Smooth muscle cell (in vitro differentiated cells): ENCODE data around the gene GRXCR2. TPM values are rescaled to one million over a fixed set of nuclear protein-coding genes. Genes with fewer than 3 reads are reported as not detected.
A peak's percentile ranks its signal among the peaks of the same experiment; 100 is the strongest.

Source experiments
- DNase-seq: peaks from one replicate; lab custom pipeline; 2025; ENCODE audit not compliant: unreplicated experiment; lab: John Stamatoyannopoulos, UW
- H2AFZ ChIP-seq: fragments of 200-600 bp; sonication (generic); 2 replicates; pipeline ENCODE4 v1.6.0; 2016; ENCODE audit warnings: antibody characterized with exemption, low read depth, mild to moderate bottlenecking
- H3F3A ChIP-seq: fragments of 200-600 bp; sonication (generic); 2 replicates; pipeline ENCODE4 v1.6.0; 2017; ENCODE audit warnings: antibody characterized with exemption, low read depth
- H3K27ac ChIP-seq: fragments of 200-600 bp; sonication (generic); 2 replicates; pipeline ENCODE4 v1.5.1; 2016; ENCODE audit warnings: low read depth, mild to moderate bottlenecking
- H3K27me3 ChIP-seq: fragments of 200-600 bp; sonication (generic); 2 replicates; pipeline ENCODE4 v1.6.1; 2016; ENCODE audit warnings: low read depth, mild to moderate bottlenecking
- H3K36me3 ChIP-seq: fragments of 200-600 bp; sonication (generic); 2 replicates; pipeline ENCODE4 v1.5.1; 2016; ENCODE audit warnings: low read depth
- H3K4me1 ChIP-seq: fragments of 200-600 bp; sonication (generic); 2 replicates; pipeline ENCODE4 v1.5.1; 2016; ENCODE audit warnings: low read depth
- H3K4me2 ChIP-seq: fragments of 200-600 bp; sonication (generic); 2 replicates; pipeline ENCODE4 v1.6.0; 2016; ENCODE audit warnings: mild to moderate bottlenecking
- H3K4me3 ChIP-seq: fragments of 200-600 bp; sonication (generic); 2 replicates; pipeline ENCODE4 v1.5.1; 2016; ENCODE audit warnings: mild to moderate bottlenecking
- H3K79me2 ChIP-seq: fragments of 200-600 bp; sonication (generic); 2 replicates; pipeline ENCODE4 v1.6.0; 2016; ENCODE audit warnings: low read depth, mild to moderate bottlenecking
- H3K9ac ChIP-seq: fragments of 200-600 bp; sonication (generic); 2 replicates; pipeline ENCODE4 v1.6.0; 2016; ENCODE audit warnings: low read depth
- H3K9me3 ChIP-seq: fragments of 200-600 bp; sonication (generic); replicated peaks from 2 replicates; pipeline ENCODE4 v1.5.1; 2016; ENCODE audit warnings: low read depth
- H4K20me1 ChIP-seq: fragments of 200-600 bp; sonication (generic); 2 replicates; pipeline ENCODE4 v1.6.0; 2016; ENCODE audit warnings: low read depth
- CTCF ChIP-seq: fragments of 200-600 bp; sonication (generic); IDR thresholded peaks from 2 replicates; pipeline ENCODE4 v1.5.1; 2017; ENCODE audit warnings: borderline replicate concordance, mild to moderate bottlenecking, antibody characterized with exemption; ENCODE audit not compliant: insufficient read depth, poor library complexity, severe bottlenecking
- WGBS: methylation state at CpG from one replicate; pipeline ENCODE4 v1.1.7; 2016; ENCODE audit warnings: low lambda C conversion rate; 5-methylcytosine and 5-hydroxymethylcytosine counted together
- polyA plus RNA-seq: library from polyadenylated mRNA; unstranded; fragments of >200 nt; fragmentation: Nextera tagmentation; extraction: Ambion mirVana; gene quantifications from 2 replicates; pipeline ENCODE4 v1.2.1, GENCODE V29; 2016
- total RNA-seq: library from RNA; depleted of rRNA; stranded (reverse); fragments of >200 nt; gene quantifications from 2 replicates; pipeline ENCODE4 v1.2.3, GENCODE V29; 2014

Gene GRXCR2
- total and polyA plus RNA-seq, 2 experiments from 2014 or later, result not detected

- no peaks in the 10 kb centered on the region for H3K79me2 ChIP-seq
- WGBS, result 67% methylated on average over 3 of the region's 3 CpGs
- H3K9ac ChIP-seq, result no peak overlapping the region
- peak; percentile 13 for TF ChIP-seq CTCF
- no peaks in the 10 kb centered on the region for H4K20me1 ChIP-seq
- no peak overlapping the region for H3K4me2 ChIP-seq
- no peak overlapping the region for H3K4me3 ChIP-seq
- H3K4me1 ChIP-seq, result no peaks in the 10 kb centered on the region
- H3K9me3 ChIP-seq, result no peaks in the 10 kb centered on the region
- H3F3A ChIP-seq, result no peaks in the 10 kb centered on the region
- DNase-seq, result no peak
- no peaks in the 10 kb centered on the region for H3K36me3 ChIP-seq
- no peak overlapping the region for H3K27ac ChIP-seq
- H2AFZ ChIP-seq, result no peak overlapping the region
- no peaks in the 10 kb centered on the region for H3K27me3 ChIP-seq
These were observed 60.8 kb downstream of the GRXCR2 start for GRCh38 chr5:145811834-145812625.

Other genes starting within 250 kb of the GRXCR2 start
- gene PRELID2, start 37.7 kb downstream of the GRXCR2 start, total RNA-seq, result 2.5 and 11.2 TPM in 2 replicates
- 7.3 and 11.1 TPM in 2 replicates for gene PRELID2, start 37.7 kb downstream of the GRXCR2 start, polyA plus RNA-seq
- gene SH3RF2, start 63.6 kb upstream of the GRXCR2 start, total RNA-seq, result 2.0 and 2.4 TPM in 2 replicates
- gene SH3RF2, start 63.6 kb upstream of the GRXCR2 start, polyA plus RNA-seq, result 1.0 and 3.1 TPM in 2 replicates
- not detected in 2 replicates for gene PLAC8L1, start 232.6 kb upstream of the GRXCR2 start, total RNA-seq
- gene PLAC8L1, start 232.6 kb upstream of the GRXCR2 start, polyA plus RNA-seq, result 0.35 TPM in 1 of 2 replicates, not detected in the other